ENCODE measurements around the gene TNNI3. TPM values are rescaled to one million over a fixed set of nuclear protein-coding genes. Genes with fewer than 3 reads are reported as not detected.

Gene TNNI3
- total RNA-seq, 4 donors from 2014 or later = not detected

GRCh38 chr19:55114566-55115145 lies 42.9 kb downstream of the TNNI3 start:
- intact Hi-C loops (cut with DNase I) = loop anchor here (10.0 kb wide), 1 partner anchor 540 kb away; the partner anchor contains the start of gene U2AF2
- H3K4me3 ChIP-seq = peak overlapping the region; percentile 90 to 98 (median 90)
- peaks cover 58 to 79% (median 78%) of the 10 kb centered on the region in 4 donors for H3K4me1 ChIP-seq
- no peak for DNase-seq (ENCODE audit: extremely low spot score)
- H3K27me3 ChIP-seq = no peaks in the 10 kb centered on the region
- WGBS = 63% methylated on average over 9 of the region's 9 CpGs
- H3K27ac ChIP-seq (replicated peaks in 1 of 4) = peak overlapping the region; percentile 96 to 99 (median 97)
- no peaks in the 10 kb centered on the region for H3K9me3 ChIP-seq
- peaks cover 5 to 22% (median 18%) of the 10 kb centered on the region in 4 donors for H3K36me3 ChIP-seq
- no peak for TF ChIP-seq POLR2A (IDR thresholded peaks at IDR 0.05; ENCODE audit: low read depth)
- TF ChIP-seq POLR2AphosphoS5 (IDR thresholded peaks at IDR 0.05) = no peak
- no peak for TF ChIP-seq EP300 (IDR thresholded peaks at IDR 0.05)

GRCh38 chr19:55113570-55114039 lies 43.9 kb downstream of the TNNI3 start:
- intact Hi-C loops (cut with DNase I) = loop anchor here (10.0 kb wide), 1 partner anchor 541 kb away; the partner anchor contains the start of gene U2AF2
- 10% methylated on average over 11 of the region's 12 CpGs for WGBS

GRCh38 chr19:55112777-55113569 lies 44.6 kb downstream of the TNNI3 start:
- TF ChIP-seq POLR2A (IDR thresholded peaks at IDR 0.05; ENCODE audit: low read depth) (no peak), CTCF (IDR thresholded peaks at IDR 0.05) (peak in 1 of 3 experiments; percentile 20)
- H3K27me3 ChIP-seq = no peaks in the 10 kb centered on the region
- intact Hi-C loops (cut with DNase I) = loop anchor here (10.0 kb wide), 1 partner anchor 542 kb away; the partner anchor contains the start of gene U2AF2
- H3K4me3 ChIP-seq = peak overlapping the region; percentile 26 to 98 (median 90)
- H3K9me3 ChIP-seq = no peaks in the 10 kb centered on the region
- WGBS = 21% methylated on average over 17 of the region's 23 CpGs
- H3K4me1 ChIP-seq = peaks cover 50 to 79% (median 74%) of the 10 kb centered on the region in 4 donors
- no peak for DNase-seq (ENCODE audit: extremely low spot score)
- H3K36me3 ChIP-seq = peaks cover 9 to 35% (median 31%) of the 10 kb centered on the region in 4 donors
- peak overlapping the region; percentile 96 to 99 (median 97) for H3K27ac ChIP-seq (replicated peaks in 1 of 4)

More at GRCh38 chr19:55113570-55114039, 43.9 kb downstream of the TNNI3 start:
- peaks cover 9 to 32% (median 28%) of the 10 kb centered on the region in 4 donors for H3K36me3 ChIP-seq
- peaks cover 56 to 85% (median 80%) of the 10 kb centered on the region in 4 donors for H3K4me1 ChIP-seq
- H3K4me3 ChIP-seq = peak overlapping the region; percentile 26 to 98 (median 90)
- DNase-seq (ENCODE audit: extremely low spot score) = peak; percentile 98
- H3K27ac ChIP-seq (replicated peaks in 1 of 4) = peak overlapping the region; percentile 96 to 99 (median 97)
- no peaks in the 10 kb centered on the region for H3K9me3 ChIP-seq
- TF ChIP-seq CTCF (IDR thresholded peaks at IDR 0.05) = no peak
- peak; percentile 92 for TF ChIP-seq EP300 (IDR thresholded peaks at IDR 0.05)
- peak; percentile 96 for TF ChIP-seq POLR2AphosphoS5 (IDR thresholded peaks at IDR 0.05)
- no peak for TF ChIP-seq POLR2A (IDR thresholded peaks at IDR 0.05; ENCODE audit: low read depth)
- H3K27me3 ChIP-seq = no peaks in the 10 kb centered on the region

GRCh38 chr19:55112246-55112776 lies 45.2 kb downstream of the TNNI3 start:
- intact Hi-C loops (cut with DNase I) = loop anchor here (10.0 kb wide), 1 partner anchor 542 kb away; the partner anchor contains the start of gene U2AF2
- TF ChIP-seq EP300 (IDR thresholded peaks at IDR 0.05) (no peak), POLR2A (IDR thresholded peaks at IDR 0.05; ENCODE audit: low read depth) (no peak), CTCF (IDR thresholded peaks at IDR 0.05) (no peak), POLR2AphosphoS5 (IDR thresholded peaks at IDR 0.05) (no peak)
- Histone ChIP-seq H3K27ac (replicated peaks in 1 of 4) (peak overlapping the region; percentile 96 to 99 (median 97)), H3K9me3 (no peaks in the 10 kb centered on the region), H3K36me3 (peaks cover 9 to 35% (median 31%) of the 10 kb centered on the region in 4 donors), H3K4me3 (peak overlapping the region in 3 of 4 donors; percentile 90 to 98 (median 91)), H3K27me3 (no peaks in the 10 kb centered on the region), H3K4me1 (peaks cover 50 to 78% (median 72%) of the 10 kb centered on the region in 4 donors)
- 80% methylated on average over 3 of the region's 25 CpGs for WGBS
- DNase-seq (ENCODE audit: extremely low spot score) = no peak

Data from esophagus muscularis mucosa (tissue), 4 donors.